HL-60 (cell line): ENCODE results near the gene MRPS25.

Experiments
- CTCF ChIP-seq: IDR thresholded peaks from one replicate; pipeline ENCODE4 v1.5.1; 2011; ENCODE audit warnings: low read length, control low read depth, inconsistent platforms; ENCODE audit not compliant: insufficient read depth
- REST ChIP-seq: IDR thresholded peaks from 2 replicates; pipeline ENCODE4 v1.6.1; 2012; ENCODE audit warnings: low read depth; ENCODE audit not compliant: insufficient replicate concordance

GRCh38 chr3:15014606-15015328 lies 50.3 kb downstream of the MRPS25 start:
- TF ChIP-seq CTCF (no peak), REST (no peak)
